ENCODE data around the gene GRIN3B.

DNA sequence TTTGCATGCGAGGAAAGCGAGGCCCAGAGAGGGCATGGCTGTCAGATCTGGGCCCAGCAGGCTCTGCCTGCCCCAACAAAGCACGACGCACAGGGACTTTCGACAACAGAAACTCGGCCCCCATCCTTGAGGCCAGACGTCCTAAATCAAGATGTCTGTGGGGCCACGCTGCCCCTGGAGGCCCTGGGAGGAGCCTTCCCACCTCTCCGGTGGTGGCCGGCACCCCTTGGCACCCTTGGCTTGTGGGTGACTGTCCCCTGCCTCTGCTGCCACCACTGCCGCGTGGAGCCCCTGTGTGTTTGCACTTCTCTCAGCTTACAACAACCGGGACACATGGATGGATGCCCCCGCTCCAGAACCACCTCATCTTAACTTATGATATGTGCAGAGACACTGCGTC, 11.7 kb upstream of the GRIN3B start:
- TF ChIP-seq CTCF (IDR thresholded peaks at IDR 0.05) (no peak), EZH2 (IDR thresholded peaks at IDR 0.05; ENCODE audit: borderline replicate concordance, insufficient read depth, low read depth, low read length, poor library complexity, severe bottlenecking) (no peak)

Data from B cell (primary cell).